HG03378 (cell line): ENCODE measurements around the gene DSCAM.
"Not testable (repeated sequence)": the region's sequence is repeated elsewhere in the genome, so short reads cannot be mapped to it uniquely, and the experiment has no call there.

ENCODE experiments used
- ATAC-seq: cut with Tn5 transposase; IDR thresholded peaks from one replicate; pipeline ENCODE4 v1.9.1; 2021; ENCODE audit warnings: mild to moderate bottlenecking, moderate library complexity; ENCODE audit not compliant: unreplicated experiment

DSCAM gene

DNA sequence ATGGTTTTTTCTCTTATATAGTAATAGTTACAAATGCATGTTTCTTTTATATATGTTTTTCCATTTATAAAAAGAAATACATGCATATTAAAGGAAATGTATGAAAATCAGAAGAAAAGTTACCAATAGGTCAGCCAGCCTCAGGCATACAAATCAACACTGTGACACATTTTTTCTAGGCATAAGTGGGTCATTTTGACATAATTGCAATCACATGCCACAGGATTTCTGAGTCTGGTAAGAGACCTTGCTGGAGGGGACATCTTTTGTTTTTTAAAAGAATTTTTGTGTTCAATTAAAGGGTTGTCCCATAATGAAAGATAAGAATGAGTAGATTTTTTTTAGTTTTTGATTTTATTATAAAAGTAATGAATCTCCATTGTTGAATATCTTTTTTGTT, 506.6 kb downstream of the DSCAM start:
- no peak for ATAC-seq

DNA sequence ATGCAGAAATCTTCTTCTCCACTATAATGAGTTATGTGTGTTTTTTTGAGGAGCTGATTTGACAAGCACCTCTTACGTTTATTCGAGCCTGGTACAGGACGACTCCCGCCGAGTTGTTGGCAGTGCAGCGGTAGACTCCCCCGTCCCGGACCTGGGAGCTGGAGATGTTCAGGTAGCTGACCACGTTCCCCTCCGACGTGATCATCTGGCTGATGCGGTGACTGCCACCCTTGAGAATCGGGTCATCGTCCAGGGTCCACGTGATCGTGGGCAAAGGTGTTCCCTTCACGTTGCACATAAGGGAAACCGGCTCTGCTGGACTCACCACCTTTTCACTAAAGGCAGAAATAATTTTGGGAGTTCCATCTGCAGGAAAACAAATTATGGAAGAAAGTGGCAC, 507.9 kb downstream of the DSCAM start:
- no peak for ATAC-seq

DNA sequence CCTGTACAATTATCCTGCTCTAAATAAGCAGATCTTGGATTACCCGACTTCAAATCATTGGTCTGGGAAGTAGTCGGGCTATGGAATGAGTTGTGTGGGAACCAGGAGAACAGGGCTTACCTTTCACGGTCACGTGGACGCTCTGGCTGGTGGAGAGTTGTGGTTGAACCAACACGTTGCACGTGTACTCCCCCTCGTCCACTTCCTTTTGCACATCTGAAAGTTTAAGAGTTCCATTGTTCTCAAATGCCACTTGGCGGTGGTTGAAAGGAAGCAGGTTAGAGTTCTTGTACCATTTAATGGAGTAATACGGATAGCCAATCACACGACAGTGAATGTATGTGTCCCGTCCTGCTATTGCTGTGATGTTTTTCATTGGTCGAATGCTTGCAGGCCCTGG, 509.0 kb downstream of the DSCAM start:
- no peak for ATAC-seq

DNA sequence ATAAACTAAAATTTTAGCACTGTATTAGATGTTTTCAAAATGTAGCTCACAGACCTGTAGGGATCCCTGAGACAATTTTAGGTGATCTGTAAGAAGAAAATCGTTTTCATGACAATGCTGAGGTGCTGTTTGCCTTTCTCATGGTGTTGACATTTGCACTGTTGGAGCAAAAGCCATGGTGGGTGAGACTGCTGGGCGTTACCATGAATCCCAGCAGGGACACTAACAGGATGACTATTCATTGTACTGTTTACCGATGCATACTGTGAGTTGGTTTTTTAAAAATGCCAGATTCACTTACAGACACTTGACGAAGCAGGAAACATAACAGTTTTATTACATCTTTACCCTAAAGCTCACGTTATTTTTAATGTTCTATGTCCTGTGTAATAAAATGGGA, 511.3 kb downstream of the DSCAM start:
- ATAC-seq = no peak

DNA sequence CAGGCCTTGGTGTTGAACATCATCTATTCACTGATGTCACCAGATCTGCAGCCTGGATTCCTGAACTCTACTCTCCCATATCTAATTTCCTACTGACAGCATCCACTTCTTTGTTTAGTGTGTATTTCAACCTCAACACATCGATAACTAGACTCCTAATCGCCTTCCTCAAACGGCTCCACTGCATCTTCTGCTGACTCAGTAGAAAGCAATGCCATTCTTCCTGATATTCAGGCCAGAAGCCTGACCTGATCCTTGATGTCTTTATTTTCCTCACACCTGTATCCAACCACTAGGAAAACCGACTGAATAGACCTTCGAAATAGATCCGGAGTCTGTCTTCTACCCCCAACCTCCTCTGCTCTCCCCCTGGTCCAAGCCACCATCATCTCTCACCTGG, 512.8 kb downstream of the DSCAM start:
- no peak for ATAC-seq

DNA sequence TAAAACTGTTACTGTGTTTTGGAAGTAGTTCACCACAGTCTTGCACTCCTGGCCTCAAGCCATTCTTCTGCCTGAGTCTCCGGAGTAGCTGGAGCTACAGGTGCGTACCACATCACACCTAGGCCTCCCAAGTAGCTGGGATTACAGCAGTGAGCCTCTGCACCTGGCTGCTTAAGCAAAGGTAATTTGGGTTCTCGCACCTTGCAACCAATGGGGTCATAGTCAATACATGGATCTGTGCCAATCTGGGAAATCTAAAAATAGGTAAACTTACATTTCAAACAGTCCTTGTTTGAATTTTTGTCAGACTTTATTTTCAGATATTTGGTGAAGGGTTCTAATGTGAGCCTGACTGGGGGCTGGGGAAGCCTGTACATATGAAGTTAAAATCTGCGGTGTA, 513.2 kb downstream of the DSCAM start:
- ATAC-seq = no peak

DNA sequence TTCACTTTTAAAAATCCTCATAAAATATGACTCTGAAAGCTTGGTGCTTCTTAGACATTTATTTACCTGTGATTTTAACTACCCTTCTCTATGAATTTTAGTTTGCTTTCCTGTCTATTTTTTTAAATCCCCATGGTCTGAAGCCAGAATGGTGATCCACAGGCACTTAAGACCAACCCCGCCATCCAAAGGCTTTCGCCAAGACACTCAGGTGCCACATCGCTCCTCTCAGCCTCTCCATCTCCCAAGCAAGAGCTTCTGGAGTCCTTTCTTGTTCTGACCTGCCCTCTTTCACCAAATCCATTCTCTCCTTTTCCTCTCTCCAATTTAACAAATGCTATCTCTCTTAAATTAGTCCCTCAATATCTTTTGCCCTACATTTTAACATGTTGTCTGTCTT, 515.2 kb downstream of the DSCAM start:
- ATAC-seq = no peak

DNA sequence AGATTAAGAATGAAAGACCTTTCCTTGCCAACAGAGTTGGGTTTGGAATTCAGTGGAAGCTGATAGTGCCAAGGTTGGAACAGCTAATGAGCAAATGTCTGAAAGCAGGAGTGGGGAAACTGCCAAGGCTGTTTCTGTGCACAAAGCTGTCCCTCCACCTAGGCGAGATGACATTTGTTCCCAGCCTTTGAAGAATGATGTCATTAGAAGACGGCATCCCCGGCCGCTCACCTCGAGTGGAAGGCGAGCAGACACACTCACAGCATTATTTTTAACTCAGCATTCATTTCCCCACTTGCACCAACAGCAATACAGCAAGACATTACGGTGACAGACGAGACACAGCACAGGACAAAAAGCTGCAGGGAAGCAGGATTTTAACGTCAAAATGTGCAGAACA, 515.8 kb downstream of the DSCAM start:
- ATAC-seq = no peak

DNA sequence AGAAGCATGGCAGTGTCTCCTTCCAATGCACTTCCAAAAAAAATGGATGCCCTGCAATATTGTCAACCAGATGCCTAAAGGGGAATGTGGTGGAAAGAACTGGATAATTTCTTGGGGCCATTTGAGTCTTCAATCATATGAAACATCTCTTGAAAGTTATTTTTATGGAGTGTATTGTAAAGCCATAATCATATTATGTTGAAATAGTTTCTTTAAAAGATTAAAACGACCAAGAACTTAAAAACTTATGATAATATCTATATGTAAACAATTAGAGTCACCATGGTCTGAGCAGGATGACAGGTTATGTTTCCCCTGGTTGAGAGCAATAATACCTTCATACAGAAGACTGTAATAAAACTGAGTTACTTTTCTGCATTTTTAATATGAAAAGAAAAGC, 522.6 kb downstream of the DSCAM start:
- no peak for ATAC-seq

DNA sequence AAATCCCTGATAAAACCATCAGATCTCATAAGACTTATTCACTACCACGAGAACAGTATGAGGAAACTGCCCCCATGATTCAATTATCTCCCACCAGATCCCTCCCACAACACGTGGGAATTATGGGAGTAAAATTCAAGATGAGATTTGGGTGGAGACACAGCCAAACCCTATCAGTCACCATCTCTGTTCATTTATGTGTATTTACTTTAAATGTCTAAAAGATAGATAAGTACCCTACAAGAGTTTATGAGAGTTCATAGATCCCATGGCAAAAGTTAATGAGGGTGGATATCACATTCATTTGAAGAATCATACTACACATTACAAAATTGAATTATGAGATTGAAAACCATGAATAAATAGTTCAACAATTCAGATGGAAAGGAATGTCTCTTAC, 526.2 kb downstream of the DSCAM start:
- not testable (repeated sequence) for ATAC-seq

DNA sequence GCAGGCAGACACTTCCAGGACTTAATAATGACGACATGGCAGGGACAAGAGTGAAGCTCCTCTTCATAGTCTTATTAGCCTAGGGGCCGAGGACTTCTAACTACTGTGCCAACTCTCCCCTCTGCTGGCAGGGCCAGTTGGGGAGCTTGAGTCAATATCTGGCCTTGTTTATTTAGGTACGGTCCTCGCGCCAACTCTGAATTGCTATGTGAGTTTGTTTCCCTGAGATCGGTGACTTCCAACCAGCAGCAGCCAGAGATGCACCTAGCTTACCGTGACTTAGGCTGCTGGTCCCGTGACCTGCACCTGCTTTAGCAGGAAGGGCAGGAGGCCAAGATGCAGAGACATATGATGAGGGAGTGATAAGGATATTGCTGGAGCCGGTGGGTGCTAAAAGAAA, 528.6 kb downstream of the DSCAM start:
- no peak for ATAC-seq

DNA sequence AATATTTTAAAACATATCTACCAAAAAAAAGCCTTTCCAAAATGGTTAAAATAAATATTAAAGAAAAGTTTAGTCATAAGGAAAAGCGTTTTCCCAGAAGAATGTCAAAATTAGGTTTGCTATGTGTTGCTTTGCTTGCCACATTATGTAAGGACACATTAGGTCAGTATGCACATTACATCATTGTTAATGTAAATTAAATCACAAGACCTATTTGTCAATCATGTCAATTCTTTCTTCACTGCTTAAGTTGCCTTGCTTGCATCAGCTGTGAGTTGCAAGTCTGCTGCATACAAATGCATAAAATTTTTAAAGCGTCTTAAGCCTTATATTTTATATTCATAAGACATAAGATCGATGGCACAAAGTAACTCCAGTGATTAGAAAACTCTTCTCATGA, 530.9 kb downstream of the DSCAM start:
- no peak for ATAC-seq

DNA sequence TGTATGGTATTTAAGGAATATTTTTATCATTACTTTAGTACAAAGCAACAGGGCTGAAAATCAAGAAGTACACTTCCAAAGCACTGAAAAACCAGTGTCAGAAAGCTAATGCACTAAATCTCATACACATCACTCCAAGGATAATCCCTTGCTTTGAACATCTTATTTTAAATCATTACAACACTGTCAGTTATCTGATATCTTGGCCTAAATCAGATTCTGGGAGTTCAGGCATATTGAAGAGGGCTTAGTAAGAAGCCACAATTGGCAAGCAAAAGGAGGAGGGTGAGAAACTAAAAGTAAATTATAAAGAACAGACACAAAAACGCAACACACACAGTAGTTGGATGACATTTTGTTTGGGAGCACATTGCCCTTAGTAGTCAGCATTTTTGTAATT, 531.3 kb downstream of the DSCAM start:
- no peak for ATAC-seq

DNA sequence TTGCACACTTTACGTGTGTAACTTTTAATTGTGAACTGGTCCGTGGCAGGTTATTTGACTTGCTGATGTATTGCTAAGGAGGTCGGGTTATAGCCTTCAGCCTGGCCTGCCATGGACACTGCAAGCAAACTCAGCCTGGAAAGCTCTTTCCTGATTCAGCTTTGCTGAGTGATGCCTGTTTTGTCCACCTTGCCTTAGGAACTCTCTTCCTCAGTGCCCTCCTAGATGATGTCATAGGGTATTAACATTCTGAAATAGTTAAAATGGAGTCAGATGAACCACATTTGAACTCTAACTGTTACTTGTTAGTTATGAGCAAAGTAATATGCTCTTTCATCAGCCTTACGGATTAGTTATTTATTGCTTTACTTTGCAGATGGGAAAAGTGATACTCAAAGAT, 533.7 kb downstream of the DSCAM start:
- no peak for ATAC-seq

DNA sequence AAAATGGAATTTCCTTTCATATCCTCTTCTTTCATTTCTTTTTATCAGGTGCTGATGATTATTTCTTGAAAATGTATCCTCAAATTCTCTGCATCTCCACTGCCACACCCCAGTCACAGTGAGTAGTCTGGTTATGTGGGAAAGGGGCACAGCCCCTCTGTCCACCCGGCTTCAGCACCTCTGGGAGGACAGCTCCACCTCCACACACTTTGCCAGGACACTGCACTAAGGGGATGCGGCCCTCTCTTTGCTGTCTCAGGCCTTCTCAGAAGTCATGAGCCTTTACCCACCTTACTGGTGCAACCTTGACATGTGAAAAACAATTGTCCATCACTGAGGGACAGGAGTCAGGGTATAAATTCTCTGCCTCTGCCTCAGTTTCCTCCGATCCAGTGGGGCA, 546.7 kb downstream of the DSCAM start:
- no peak for ATAC-seq

DNA sequence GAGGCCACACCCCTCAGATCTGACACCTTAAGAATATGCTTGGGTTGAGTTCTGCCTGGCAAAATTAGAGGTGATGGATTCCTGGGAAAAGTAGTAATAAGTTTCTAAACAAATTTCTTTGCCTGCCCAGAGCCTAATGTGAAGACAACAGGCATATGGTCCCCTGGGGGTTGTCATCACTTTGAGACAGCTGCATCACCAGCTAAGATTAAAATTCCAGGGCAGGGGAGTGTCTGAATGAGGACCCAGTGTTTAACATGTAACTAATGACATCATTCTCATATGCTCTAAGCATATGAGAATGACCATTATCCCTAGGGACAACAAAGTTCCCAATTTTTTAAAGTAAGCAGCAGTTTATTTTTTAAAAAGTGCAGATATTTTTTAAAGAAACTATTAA, 547.5 kb downstream of the DSCAM start:
- ATAC-seq = no peak

DNA sequence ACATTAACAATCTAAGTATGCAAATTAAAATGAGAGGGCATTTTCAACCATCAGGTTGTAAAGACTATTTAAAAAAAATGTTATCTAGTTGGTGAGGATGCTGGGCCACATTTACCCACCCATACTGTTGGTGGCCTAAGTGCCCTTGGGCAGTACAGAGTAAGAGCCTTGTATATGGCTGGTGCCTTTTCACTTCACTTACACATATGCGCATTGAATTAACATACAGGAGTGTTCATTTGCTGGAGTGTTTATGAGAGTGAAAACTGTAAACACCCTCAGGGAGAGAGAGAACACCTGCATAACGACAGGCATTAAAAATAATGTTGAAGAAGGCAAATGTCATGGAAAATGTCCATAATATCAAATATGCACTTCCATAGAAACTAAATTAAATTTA, 552.6 kb downstream of the DSCAM start:
- ATAC-seq = no peak

DNA sequence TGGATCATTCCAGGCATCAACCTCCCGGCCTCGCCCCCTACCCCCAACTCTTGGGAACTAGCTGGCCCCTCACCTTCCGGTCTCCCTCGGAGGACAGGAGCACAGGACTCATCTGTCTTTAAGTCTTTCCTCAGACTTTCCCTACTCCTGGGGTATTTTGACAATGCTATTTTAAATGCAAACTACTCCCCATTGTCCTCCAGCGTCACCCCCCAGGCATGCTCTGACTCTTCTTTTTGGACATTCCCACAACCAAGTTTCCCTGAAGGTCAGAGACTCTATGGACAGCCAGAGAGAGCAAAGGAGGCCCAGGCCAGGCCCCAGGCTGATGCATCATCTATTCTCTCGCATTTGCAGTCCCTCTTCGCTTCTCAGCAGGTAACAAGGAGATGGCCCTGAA, 555.4 kb downstream of the DSCAM start:
- ATAC-seq = no peak

DNA sequence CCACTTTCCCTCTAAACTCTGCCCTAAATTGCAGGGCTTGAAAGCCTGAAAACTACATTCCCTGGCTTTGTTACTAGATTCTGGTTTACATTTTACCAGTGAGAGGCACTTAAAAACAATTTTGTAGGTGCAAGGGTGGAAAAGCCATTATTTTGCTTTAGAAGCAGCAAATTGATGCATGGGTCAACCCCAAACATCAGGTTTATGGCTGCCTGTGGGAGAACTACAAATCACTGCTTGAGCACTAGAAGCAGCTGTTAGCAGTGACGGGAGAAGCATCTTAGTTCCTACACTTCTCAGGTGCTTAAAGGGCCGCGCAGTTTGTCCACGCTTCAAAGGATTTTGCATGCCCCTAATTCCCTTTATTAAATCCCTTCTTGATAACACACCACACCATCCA, 562.5 kb downstream of the DSCAM start:
- no peak for ATAC-seq

DNA sequence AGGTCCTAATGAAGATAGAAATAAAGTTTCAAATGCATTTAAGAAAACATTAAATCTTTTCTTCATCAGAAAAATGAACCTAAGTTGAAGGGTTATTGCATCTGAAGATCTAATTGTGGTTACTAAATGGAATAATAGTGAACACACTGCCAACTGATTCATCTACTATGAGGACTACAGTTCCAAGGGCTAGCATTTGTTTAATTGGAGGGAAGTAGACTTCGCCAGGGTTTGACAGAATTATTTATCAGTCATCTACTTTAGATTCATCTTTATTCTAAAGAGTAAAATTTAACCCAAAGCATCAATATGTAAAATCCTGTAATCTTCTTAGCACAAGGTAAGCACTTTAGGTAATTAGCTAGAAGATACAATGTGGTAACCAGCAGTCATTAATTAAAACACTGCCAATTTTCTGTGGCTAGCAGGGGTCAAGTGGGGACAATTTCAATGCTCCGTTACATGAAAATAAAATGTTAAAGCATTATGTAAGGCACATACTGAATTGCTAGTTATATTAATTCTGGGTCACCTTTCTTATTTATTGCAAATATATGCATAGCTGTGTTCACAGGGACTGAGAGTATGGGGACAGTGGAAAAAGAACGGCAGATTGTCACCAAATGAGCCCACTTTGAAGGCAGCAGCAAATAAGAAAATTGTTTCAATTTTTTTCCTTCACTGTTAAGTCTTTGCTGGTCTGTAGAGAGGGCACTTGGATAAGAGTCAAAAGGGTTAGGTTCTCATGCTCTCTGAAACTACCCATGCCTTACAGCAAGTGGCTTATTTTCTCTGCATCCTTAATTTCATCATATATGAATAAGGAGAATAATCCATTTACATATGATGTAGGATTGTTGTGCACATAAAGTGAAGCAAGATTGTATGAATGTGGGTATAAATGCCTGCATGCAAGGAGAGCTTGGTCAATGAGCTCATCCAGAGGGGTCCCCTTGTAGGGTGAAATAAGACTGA, 563.8 kb downstream of the DSCAM start:
- no peak for ATAC-seq

DNA sequence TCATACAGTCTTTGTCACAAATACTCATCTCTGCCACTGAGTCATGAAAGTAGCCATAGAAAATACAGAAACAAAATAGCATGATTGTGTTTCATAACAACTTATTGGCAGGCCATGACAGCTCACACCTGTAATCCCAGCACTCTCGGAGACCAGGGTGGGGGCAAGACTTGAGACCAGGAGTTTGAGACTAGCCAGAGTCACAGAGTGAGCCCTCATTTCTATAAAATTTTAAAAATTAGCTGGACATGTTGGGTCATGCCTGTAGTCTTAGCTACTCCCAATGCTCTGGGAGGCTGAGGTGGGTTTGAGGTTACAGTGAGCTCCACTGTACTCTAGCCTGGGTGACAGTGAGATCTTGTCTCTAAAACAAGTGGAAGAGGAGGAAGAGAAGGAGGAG, 568.6 kb downstream of the DSCAM start:
- no peak for ATAC-seq

DNA sequence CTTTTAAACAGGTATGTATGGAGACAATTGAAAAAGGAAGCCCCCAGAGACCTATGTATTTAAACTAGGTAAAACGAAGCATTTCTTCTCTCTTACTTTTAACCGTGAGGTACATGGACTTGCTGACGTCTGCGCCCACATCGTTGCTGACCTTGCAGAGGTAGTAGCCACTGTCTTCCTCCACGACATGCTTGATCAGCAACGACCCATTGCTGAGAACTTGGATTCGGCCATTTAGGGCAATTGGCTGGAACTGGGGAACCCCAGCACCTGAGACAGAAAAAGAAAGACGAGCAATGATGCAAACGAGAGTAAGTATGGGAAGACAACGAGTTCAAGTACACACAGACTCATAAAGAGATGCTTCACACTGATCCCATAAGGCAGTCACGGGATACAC, 571.0 kb downstream of the DSCAM start:
- no peak for ATAC-seq

DNA sequence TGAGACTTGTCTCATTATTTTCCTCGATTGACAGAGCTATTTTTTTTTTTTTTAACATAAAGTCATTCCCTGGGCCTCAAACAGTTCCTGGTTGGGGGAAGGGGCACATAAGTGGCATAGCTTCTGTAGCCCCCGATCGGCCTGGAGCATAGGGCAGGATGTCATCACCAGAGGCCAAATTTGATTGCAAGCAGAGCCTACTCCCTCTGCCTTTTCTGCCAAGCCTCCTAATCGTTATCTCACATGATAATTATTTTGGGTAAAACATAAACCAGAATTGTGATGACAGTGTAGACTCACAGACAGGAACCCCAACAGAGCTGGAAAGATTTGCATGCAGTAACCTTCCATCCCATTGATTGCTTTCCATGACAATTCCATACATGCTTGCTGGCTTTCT, 574.9 kb downstream of the DSCAM start:
- no peak for ATAC-seq
